Astrocyte (in vitro differentiated cells and primary cell): ENCODE results near the gene CLPSL1. TPM values are rescaled to one million over a fixed set of nuclear protein-coding genes. Genes with fewer than 3 reads are reported as not detected.

ENCODE experiments used
- DNase-seq: peaks from one replicate; pipeline ENCODE4 v3.0.0-alpha.2; 2010; ENCODE audit warnings: low read depth
- FAIRE-seq: peaks from 2 replicates; lab custom pipeline; 2011; peaks lifted over from hg19 to GRCh38; lab: Jason Lieb, UNC
- H2AFZ ChIP-seq: 2 replicates; pipeline ENCODE4 v1.6.0; 2012; ENCODE audit warnings: low read depth, low read length, inconsistent platforms
- H3K27ac ChIP-seq: 2 replicates; pipeline ENCODE4 v1.5.1; 2011; ENCODE audit warnings: low read depth, low read length, inconsistent platforms
- H3K27me3 ChIP-seq: 2 replicates; pipeline ENCODE4 v1.6.0; 2011; ENCODE audit warnings: low read length, inconsistent platforms; ENCODE audit not compliant: insufficient read depth
- H3K36me3 ChIP-seq: 2 replicates; pipeline ENCODE4 v1.5.1; 2011; ENCODE audit warnings: low read length, inconsistent platforms; ENCODE audit not compliant: insufficient read depth
- H3K4me1 ChIP-seq: 2 replicates; pipeline ENCODE4 v1.5.1; 2011; ENCODE audit warnings: low read length, inconsistent platforms; ENCODE audit not compliant: insufficient read depth
- H3K4me2 ChIP-seq: 2 replicates; pipeline ENCODE4 v1.6.0; 2012; ENCODE audit warnings: low read length, inconsistent platforms
- H3K4me3 ChIP-seq: 2 replicates; pipeline ENCODE4 v1.5.1; 2011; ENCODE audit warnings: low read depth, mild to moderate bottlenecking, low read length, inconsistent platforms; ENCODE audit not compliant: insufficient read depth
- H3K79me2 ChIP-seq: 2 replicates; pipeline ENCODE4 v1.6.0; 2012; ENCODE audit warnings: mild to moderate bottlenecking, low read length, inconsistent platforms; ENCODE audit not compliant: insufficient read depth
- H3K9ac ChIP-seq: 2 replicates; pipeline ENCODE4 v1.6.0; 2012; ENCODE audit warnings: mild to moderate bottlenecking, low read length, inconsistent platforms
- H3K9me3 ChIP-seq: 2 replicates; pipeline ENCODE4 v1.5.1; 2012; ENCODE audit warnings: low read depth, mild to moderate bottlenecking, low read length, inconsistent platforms; ENCODE audit not compliant: insufficient read depth
- H4K20me1 ChIP-seq: 2 replicates; pipeline ENCODE4 v1.6.0; 2012; ENCODE audit warnings: low read length, inconsistent platforms; ENCODE audit not compliant: insufficient read depth
- H3K27ac Mint-ChIP-seq: one replicate; pipeline ENCODE4 v1.8.0; 2021; ENCODE audit warnings: mild to moderate bottlenecking, mixed read lengths; ENCODE audit not compliant: unreplicated experiment
- H3K27me3 Mint-ChIP-seq: one replicate; pipeline ENCODE4 v1.8.0; 2021; ENCODE audit warnings: low read depth, mixed read lengths; ENCODE audit not compliant: unreplicated experiment
- H3K36me3 Mint-ChIP-seq: one replicate; pipeline ENCODE4 v1.8.0; 2021; ENCODE audit warnings: low read depth, mixed read lengths; ENCODE audit not compliant: unreplicated experiment
- H3K4me1 Mint-ChIP-seq: one replicate; pipeline ENCODE4 v1.8.0; 2021; ENCODE audit warnings: low read depth, mixed read lengths; ENCODE audit not compliant: unreplicated experiment
- H3K4me3 Mint-ChIP-seq: one replicate; pipeline ENCODE4 v1.8.0; 2021; ENCODE audit warnings: mild to moderate bottlenecking, moderate library complexity, mixed read lengths; ENCODE audit not compliant: unreplicated experiment
- H3K9me3 Mint-ChIP-seq: one replicate; pipeline ENCODE4 v1.8.0; 2021; ENCODE audit warnings: mild to moderate bottlenecking, mixed read lengths; ENCODE audit not compliant: unreplicated experiment
- CTCF ChIP-seq: IDR thresholded peaks from 2 replicates; pipeline ENCODE4 v1.5.1; 2011; ENCODE audit warnings: low read depth, mild to moderate bottlenecking, inconsistent platforms, low read length, moderate library complexity; ENCODE audit not compliant: insufficient read depth
- EZH2 ChIP-seq: IDR thresholded peaks from 2 replicates; pipeline ENCODE4 v1.6.1; 2012; ENCODE audit warnings: mild to moderate bottlenecking, low read length, inconsistent platforms; ENCODE audit not compliant: insufficient read depth
- total RNA-seq: library from RNA; stranded (reverse); gene quantifications from 2 replicates; pipeline ENCODE4 v1.2.1, GENCODE V29; 2021

Gene CLPSL1
- total RNA-seq, 1 donor from 2014 or later, result not detected

GRCh38 chr6:35824552-35825192 is 43.9 kb downstream of the CLPSL1 start:
- no peak overlapping the region for H3K4me2 ChIP-seq
- TF ChIP-seq EZH2 (no peak), CTCF (no peak)
- no peak overlapping the region for H2AFZ ChIP-seq
- Mint-ChIP-seq H3K4me3 (no peak overlapping the region), H3K4me1 (no peaks in the 10 kb centered on the region), H3K27me3 (no peaks in the 10 kb centered on the region), H3K9me3 (peaks cover 2% of the 10 kb centered on the region), H3K36me3 (no peaks in the 10 kb centered on the region), H3K27ac (no peak overlapping the region)
- FAIRE-seq (no peak), DNase-seq (no peak)
- H3K4me3 ChIP-seq, result no peak overlapping the region
- no peaks in the 10 kb centered on the region for H3K9me3 ChIP-seq
- no peaks in the 10 kb centered on the region for H3K36me3 ChIP-seq
- no peaks in the 10 kb centered on the region for H4K20me1 ChIP-seq
- no peaks in the 10 kb centered on the region for H3K79me2 ChIP-seq
- no peaks in the 10 kb centered on the region for H3K4me1 ChIP-seq
- no peak overlapping the region for H3K27ac ChIP-seq
- no peaks in the 10 kb centered on the region for H3K27me3 ChIP-seq
- H3K9ac ChIP-seq, result no peak overlapping the region

- Mint-ChIP-seq H3K27ac (no peak overlapping the region), H3K4me1 (no peaks in the 10 kb centered on the region), H3K4me3 (no peak overlapping the region), H3K27me3 (no peaks in the 10 kb centered on the region), H3K9me3 (peaks cover 2% of the 10 kb centered on the region), H3K36me3 (no peaks in the 10 kb centered on the region)
- DNase-seq (no peak), FAIRE-seq (no peak)
- no peaks in the 10 kb centered on the region for H4K20me1 ChIP-seq
- peaks cover 10% of the 10 kb centered on the region for H3K36me3 ChIP-seq
- H2AFZ ChIP-seq, result no peak overlapping the region
- TF ChIP-seq CTCF, result no peak
- no peak for TF ChIP-seq EZH2
- no peak overlapping the region for H3K4me2 ChIP-seq
- no peak overlapping the region for H3K9ac ChIP-seq
- H3K9me3 ChIP-seq, result no peaks in the 10 kb centered on the region
- no peaks in the 10 kb centered on the region for H3K4me1 ChIP-seq
- H3K27me3 ChIP-seq, result no peaks in the 10 kb centered on the region
- no peaks in the 10 kb centered on the region for H3K79me2 ChIP-seq
- no peak overlapping the region for H3K4me3 ChIP-seq
- H3K27ac ChIP-seq, result no peak overlapping the region
Measured at GRCh38 chr6:35829306-35829705, 48.5 kb downstream of the CLPSL1 start.

DNA sequence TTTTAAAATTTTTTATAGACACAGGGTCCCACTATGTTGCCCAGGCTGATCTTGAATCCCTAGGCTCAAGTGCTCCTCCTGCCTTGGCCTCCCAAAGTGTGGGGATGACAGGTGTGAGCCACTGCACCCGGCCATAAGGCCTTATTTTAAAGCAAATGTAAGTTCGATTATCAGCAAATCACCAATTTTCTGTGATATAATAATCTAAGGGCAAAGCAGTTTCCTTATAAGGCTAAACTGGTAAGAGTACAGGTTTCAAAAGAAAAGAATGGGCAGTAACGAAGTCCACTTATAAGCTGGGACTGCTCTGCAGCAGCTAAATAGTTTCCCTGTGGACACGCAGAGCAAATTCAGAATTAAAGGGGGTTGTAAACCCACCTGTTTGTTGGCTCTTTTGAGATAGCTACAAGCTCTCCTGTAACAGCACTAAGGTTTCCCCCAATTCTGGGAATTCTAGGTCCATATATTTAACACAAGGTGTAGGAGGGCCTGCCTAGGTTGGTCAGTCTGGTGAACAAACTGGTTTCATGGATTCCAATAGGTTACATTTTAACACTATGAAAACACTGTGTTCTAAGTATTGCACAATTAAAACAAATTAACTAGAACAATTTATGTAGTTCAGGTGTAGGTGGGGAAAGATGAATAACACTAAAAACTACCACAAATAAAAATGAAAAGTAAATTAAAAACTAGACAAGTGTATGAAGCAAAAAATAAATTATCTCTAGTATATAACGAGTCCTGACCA is 50.6 kb downstream of the CLPSL1 start:
- Histone ChIP-seq H3K4me1 (no peaks in the 10 kb centered on the region), H3K9me3 (no peaks in the 10 kb centered on the region), H3K27me3 (no peaks in the 10 kb centered on the region), H3K36me3 (peaks cover 19% of the 10 kb centered on the region), H3K4me3 (no peak overlapping the region), H3K9ac (no peak overlapping the region), H3K27ac (no peak overlapping the region), H3K79me2 (no peaks in the 10 kb centered on the region), H3K4me2 (no peak overlapping the region), H4K20me1 (no peaks in the 10 kb centered on the region), H2AFZ (no peak overlapping the region)
- no peaks in the 10 kb centered on the region for H3K36me3 Mint-ChIP-seq
- TF ChIP-seq EZH2 (no peak), CTCF (no peak)
- no peak for DNase-seq
- peaks cover 2% of the 10 kb centered on the region for H3K9me3 Mint-ChIP-seq
- H3K4me1 Mint-ChIP-seq, result no peaks in the 10 kb centered on the region
- no peak overlapping the region for H3K4me3 Mint-ChIP-seq
- no peak overlapping the region for H3K27ac Mint-ChIP-seq
- FAIRE-seq, result no peak
- H3K27me3 Mint-ChIP-seq, result no peaks in the 10 kb centered on the region
